SIG-M5 treated with dmso at 0.1 percent for 504 hours (cell line): Measurements from ENCODE around the gene CADM1.

ENCODE experiments used
- DNase-seq: peaks from one replicate; lab custom pipeline; 2025; ENCODE audit not compliant: unreplicated experiment; lab: John Stamatoyannopoulos, UW

The CADM1 gene

GRCh38 chr11:115407496-115407895, 96.7 kb downstream of the CADM1 start:
- DNase-seq, result no peak

- no peak for DNase-seq
These were observed 97.8 kb downstream of the CADM1 start for GRCh38 chr11:115406404-115406803.

GRCh38 chr11:115398333-115399080, 105.7 kb downstream of the CADM1 start:
- no peak for DNase-seq

GRCh38 chr11:115396533-115396932, 107.7 kb downstream of the CADM1 start:
- DNase-seq, result no peak

GRCh38 chr11:115393950-115394349, 110.3 kb downstream of the CADM1 start:
- DNase-seq, result no peak

GRCh38 chr11:115391598-115391997, 112.6 kb downstream of the CADM1 start:
- DNase-seq, result no peak

- no peak for DNase-seq
These were observed 113.1 kb downstream of the CADM1 start for GRCh38 chr11:115391160-115391559.

GRCh38 chr11:115390441-115390840, 113.8 kb downstream of the CADM1 start:
- DNase-seq, result no peak

- no peak for DNase-seq
These were observed 114.4 kb downstream of the CADM1 start for GRCh38 chr11:115389790-115390189.

- DNase-seq, result no peak
These were observed 119.0 kb downstream of the CADM1 start for GRCh38 chr11:115385226-115385625.

- DNase-seq, result no peak
These were observed 120.0 kb downstream of the CADM1 start for GRCh38 chr11:115384236-115384635.

- no peak for DNase-seq
These were observed 120.8 kb downstream of the CADM1 start for GRCh38 chr11:115383431-115383830.

GRCh38 chr11:115379528-115379927, 124.7 kb downstream of the CADM1 start:
- DNase-seq, result no peak

- no peak for DNase-seq
These were observed 125.7 kb downstream of the CADM1 start for GRCh38 chr11:115378557-115378956.

- DNase-seq, result no peak
These were observed 126.3 kb downstream of the CADM1 start for GRCh38 chr11:115377882-115378296.

GRCh38 chr11:115368616-115369015, 135.6 kb downstream of the CADM1 start:
- no peak for DNase-seq

- DNase-seq, result no peak
These were observed 137.4 kb downstream of the CADM1 start for GRCh38 chr11:115366826-115367225.

GRCh38 chr11:115365907-115366306, 138.3 kb downstream of the CADM1 start:
- DNase-seq, result no peak

GRCh38 chr11:115364896-115365295, 139.3 kb downstream of the CADM1 start:
- no peak for DNase-seq

GRCh38 chr11:115363921-115364320, 140.3 kb downstream of the CADM1 start:
- DNase-seq, result no peak

- no peak for DNase-seq
These were observed 140.8 kb downstream of the CADM1 start for GRCh38 chr11:115363426-115363825.

- DNase-seq, result no peak
These were observed 141.2 kb downstream of the CADM1 start for GRCh38 chr11:115362997-115363396.

- no peak for DNase-seq
These were observed 143.2 kb downstream of the CADM1 start for GRCh38 chr11:115361025-115361424.
